Measurements from ENCODE around the gene MT1F.

DNA sequence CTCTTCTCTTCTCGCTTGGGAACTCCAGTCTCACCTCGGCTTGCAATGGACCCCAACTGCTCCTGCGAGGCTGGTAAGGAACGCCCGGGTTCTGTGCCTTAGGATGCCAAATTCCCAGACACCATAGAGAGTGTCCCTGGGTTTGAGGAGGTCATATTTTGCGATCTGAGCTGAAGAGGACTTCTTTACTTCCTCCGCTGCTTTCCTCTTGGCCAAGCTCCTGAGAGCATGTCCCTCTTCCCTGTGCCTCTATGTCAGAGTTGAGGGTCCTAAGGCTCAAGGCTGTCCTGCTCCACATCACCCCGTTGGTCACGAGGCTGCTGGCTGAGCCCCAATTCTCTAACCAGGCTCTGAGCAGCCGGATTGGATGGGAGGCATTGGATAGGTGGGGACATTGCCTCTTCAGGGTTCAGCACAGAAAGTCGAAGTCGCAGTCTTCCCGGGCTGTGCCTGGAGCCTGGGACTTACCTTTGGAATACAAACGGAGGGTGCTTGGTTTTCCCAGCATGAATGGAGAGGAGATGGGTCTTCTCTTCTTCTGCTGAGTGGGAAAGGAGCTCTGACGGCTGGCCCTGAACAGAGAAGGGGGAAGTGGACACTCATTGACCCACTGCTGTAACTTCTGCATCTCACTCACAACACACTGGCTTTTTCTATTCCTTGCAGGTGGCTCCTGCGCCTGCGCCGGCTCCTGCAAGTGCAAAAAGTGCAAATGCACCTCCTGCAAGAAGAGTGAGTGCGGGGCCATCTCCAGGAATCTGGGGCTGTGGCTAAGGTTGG lies 12.3 kb downstream of the MT1F start:
- TF ChIP-seq POLR2A (IDR thresholded peaks at IDR 0.05; ENCODE audit: low read length) (no peak), GATA1 (IDR thresholded peaks at IDR 0.05; ENCODE audit: low read depth, low read length) (no peak)
